Measurements from ENCODE around the gene NCCRP1. TPM values are rescaled to one million over a fixed set of nuclear protein-coding genes. Genes with fewer than 3 reads are reported as not detected.

The NCCRP1 gene
- total RNA-seq, 2 experiments from 2014 or later = not detected

- ATAC-seq (ENCODE audit: poor library complexity) (no peak), DNase-seq (no peak)
- ChIA-PET CTCF (no interaction called here), POLR2A (no interaction called here)
- Mint-ChIP-seq H3K9me3 (no peaks in the 10 kb centered on the region), H3K27me3 (no peaks in the 10 kb centered on the region), H3K36me3 (ENCODE audit: low read depth) (peaks cover 37% of the 10 kb centered on the region), H3K4me1 (ENCODE audit: low read depth) (no peaks in the 10 kb centered on the region), H3K4me3 (no peak overlapping the region), H3K27ac (no peak overlapping the region)
- no peaks in the 10 kb centered on the region for H3K9me3 ChIP-seq (ENCODE audit: control insufficient read depth in 1 of 2, insufficient read depth in 1 of 2, low read length in 2 of 2)
- no peak overlapping the region for H3K27ac ChIP-seq (ENCODE audit: low read depth in 1 of 2, low read length in 2 of 2)
- intact Hi-C loops (cut with DNase I, micrococcal nuclease) = no loop called here
- peaks cover 45% of the 10 kb centered on the region for H3K36me3 ChIP-seq (ENCODE audit: insufficient read depth, low read length)
- no peak overlapping the region for H3K4me3 ChIP-seq (ENCODE audit: low read length)
- H3K4me1 ChIP-seq (ENCODE audit: insufficient read depth, low read length) = no peaks in the 10 kb centered on the region
- no peaks in the 10 kb centered on the region for H3K27me3 ChIP-seq (ENCODE audit: control insufficient read depth in 1 of 2, insufficient read depth in 2 of 2, low read length in 2 of 2)
- no peak for TF ChIP-seq CTCF (IDR thresholded peaks at IDR 0.05)
Observed at GRCh38 chr19:39173502-39173991, 23.2 kb upstream of the NCCRP1 start.

GRCh38 chr19:39174142-39174541, 22.6 kb upstream of the NCCRP1 start:
- DNase-seq = no peak
- no peaks in the 10 kb centered on the region for H3K4me1 ChIP-seq (ENCODE audit: insufficient read depth, low read length)
- no peak for ATAC-seq (ENCODE audit: poor library complexity)
- no peak overlapping the region for H3K27ac Mint-ChIP-seq
- no peak overlapping the region for H3K4me3 Mint-ChIP-seq
- H3K27ac ChIP-seq (ENCODE audit: low read depth in 1 of 2, low read length in 2 of 2) = no peak overlapping the region
- peaks cover 46% of the 10 kb centered on the region for H3K36me3 ChIP-seq (ENCODE audit: insufficient read depth, low read length)
- ChIA-PET POLR2A (no interaction called here), CTCF (no interaction called here)
- no peak overlapping the region for H3K4me3 ChIP-seq (ENCODE audit: low read length)
- H3K27me3 ChIP-seq (ENCODE audit: control insufficient read depth in 1 of 2, insufficient read depth in 2 of 2, low read length in 2 of 2) = no peaks in the 10 kb centered on the region
- H3K9me3 Mint-ChIP-seq = no peaks in the 10 kb centered on the region
- no peaks in the 10 kb centered on the region for H3K9me3 ChIP-seq (ENCODE audit: control insufficient read depth in 1 of 2, insufficient read depth in 1 of 2, low read length in 2 of 2)
- TF ChIP-seq CTCF (IDR thresholded peaks at IDR 0.05) = no peak
- H3K27me3 Mint-ChIP-seq = no peaks in the 10 kb centered on the region
- no peaks in the 10 kb centered on the region for H3K4me1 Mint-ChIP-seq (ENCODE audit: low read depth)
- H3K36me3 Mint-ChIP-seq (ENCODE audit: low read depth) = peaks cover 31% of the 10 kb centered on the region
- intact Hi-C loops (cut with DNase I, micrococcal nuclease) = no loop called here

GRCh38 chr19:39174558-39175544, 21.9 kb upstream of the NCCRP1 start:
- H3K4me1 Mint-ChIP-seq (ENCODE audit: low read depth) = no peaks in the 10 kb centered on the region
- H3K9me3 Mint-ChIP-seq = no peaks in the 10 kb centered on the region
- Histone ChIP-seq H3K4me1 (ENCODE audit: insufficient read depth, low read length) (no peaks in the 10 kb centered on the region), H3K36me3 (ENCODE audit: insufficient read depth, low read length) (peaks cover 46% of the 10 kb centered on the region), H3K27me3 (ENCODE audit: control insufficient read depth in 1 of 2, insufficient read depth in 2 of 2, low read length in 2 of 2) (no peaks in the 10 kb centered on the region), H3K9me3 (ENCODE audit: control insufficient read depth in 1 of 2, insufficient read depth in 1 of 2, low read length in 2 of 2) (peaks cover 0 to 4% of the 10 kb centered on the region in 2 experiments), H3K4me3 (ENCODE audit: low read length) (no peak overlapping the region), H3K27ac (ENCODE audit: low read depth in 1 of 2, low read length in 2 of 2) (no peak overlapping the region)
- intact Hi-C loops (cut with DNase I, micrococcal nuclease) = no loop called here
- H3K27ac Mint-ChIP-seq = no peak overlapping the region
- no peaks in the 10 kb centered on the region for H3K27me3 Mint-ChIP-seq
- no peak for DNase-seq
- no peak for ATAC-seq (ENCODE audit: poor library complexity)
- CTCF ChIA-PET = no interaction called here
- no peak for TF ChIP-seq CTCF (IDR thresholded peaks at IDR 0.05)
- H3K4me3 Mint-ChIP-seq = no peak overlapping the region
- POLR2A ChIA-PET = no interaction called here
- peaks cover 28% of the 10 kb centered on the region for H3K36me3 Mint-ChIP-seq (ENCODE audit: low read depth)

Measured in CD4-positive, alpha-beta T cell (primary cell).